ES-I3 (cell line): ENCODE results near the gene TBC1D2.
"Not testable (repeated sequence)": the region's sequence is repeated elsewhere in the genome, so short reads cannot be mapped to it uniquely, and the experiment has no call there.

ENCODE experiments used
- H3K36me3 ChIP-seq: 2 replicates; pipeline ENCODE4 v1.6.1; 2013; ENCODE audit warnings: mild to moderate bottlenecking, low read length, control low read depth, moderate library complexity; ENCODE audit not compliant: insufficient read depth
- H3K4me1 ChIP-seq: 2 replicates; pipeline ENCODE4 v1.6.1; 2013; ENCODE audit warnings: mild to moderate bottlenecking, control low read depth, low read length; ENCODE audit not compliant: insufficient read depth
- H3K9ac ChIP-seq: 2 replicates; pipeline ENCODE4 v1.6.1; 2013; ENCODE audit warnings: low read depth, mild to moderate bottlenecking, low read length, moderate library complexity
- H3K9me3 ChIP-seq: 2 replicates; pipeline ENCODE4 v1.6.1; 2013; ENCODE audit warnings: mild to moderate bottlenecking, low read length, moderate library complexity; ENCODE audit not compliant: control insufficient read depth, insufficient read depth

The TBC1D2 gene

DNA sequence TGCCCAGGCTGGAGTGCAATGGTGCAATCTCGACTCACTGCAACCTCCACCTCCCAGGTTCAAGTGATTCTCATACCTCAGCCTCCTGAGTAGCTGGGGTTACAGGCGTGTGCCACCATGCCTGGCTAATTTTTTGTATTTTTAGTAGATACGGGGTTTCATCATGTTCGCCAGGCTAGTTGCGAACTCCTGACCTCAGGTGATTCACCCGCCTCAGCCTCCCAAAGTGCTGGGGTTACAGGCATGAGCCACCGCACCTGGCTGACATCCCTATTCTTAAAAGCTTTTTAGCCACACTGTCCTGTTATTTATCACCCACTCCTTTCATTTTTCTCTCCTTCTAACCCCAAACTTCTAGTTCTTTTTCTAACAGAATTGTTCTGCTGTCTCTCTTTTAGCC, 27.7 kb upstream of the TBC1D2 start:
- H3K9me3 ChIP-seq, H3K9ac ChIP-seq: not testable (repeated sequence)

DNA sequence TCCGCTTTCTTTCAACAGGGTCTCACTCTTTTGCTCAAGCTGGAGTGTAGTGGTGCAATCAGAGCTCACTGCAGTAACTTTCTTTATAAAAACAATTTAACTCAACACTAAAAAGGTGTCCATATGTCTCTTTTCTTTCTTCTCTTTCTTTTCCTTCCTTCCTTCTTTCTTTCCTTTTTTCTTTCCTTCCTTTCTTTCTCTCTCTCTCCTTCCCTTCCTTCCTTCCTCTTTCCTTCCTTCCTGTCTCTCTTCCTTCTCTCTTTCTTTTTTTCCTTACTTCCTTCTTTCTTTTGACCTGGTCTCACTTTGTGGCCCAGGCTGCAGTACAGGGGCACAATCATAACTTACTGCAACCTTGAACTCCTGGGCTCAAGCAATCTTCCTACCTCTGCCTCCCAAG, 25.8 kb upstream of the TBC1D2 start:
- Histone ChIP-seq H3K4me1 (no peaks in the 10 kb centered on the region), H3K9ac (no peak overlapping the region), H3K9me3 (no peaks in the 10 kb centered on the region), H3K36me3 (no peaks in the 10 kb centered on the region)

More for the DNA sequence above, 27.7 kb upstream of the TBC1D2 start:
- H3K4me1 ChIP-seq, H3K36me3 ChIP-seq: not testable (repeated sequence)

DNA sequence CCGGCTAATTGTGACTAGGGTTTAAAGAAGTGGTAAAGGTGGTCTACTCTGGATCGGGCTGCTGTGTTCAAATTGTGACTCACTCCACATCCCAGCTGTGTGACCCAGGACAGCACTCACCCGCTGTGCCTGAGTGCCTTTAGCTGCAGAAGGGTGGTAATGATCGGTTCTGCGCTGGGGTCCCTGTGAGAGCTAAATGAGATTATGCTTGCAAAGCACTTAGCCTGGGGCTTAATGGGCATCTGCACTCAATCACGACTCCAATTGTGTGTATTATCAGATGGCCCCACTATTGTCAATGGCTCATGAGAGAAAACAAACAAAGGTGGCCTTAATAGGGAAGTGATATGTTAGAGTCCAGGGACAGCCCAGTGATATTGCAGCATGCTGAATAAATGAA, 25.1 kb upstream of the TBC1D2 start:
- Histone ChIP-seq H3K4me1 (no peaks in the 10 kb centered on the region), H3K36me3 (no peaks in the 10 kb centered on the region), H3K9ac (no peak overlapping the region), H3K9me3 (no peaks in the 10 kb centered on the region)

DNA sequence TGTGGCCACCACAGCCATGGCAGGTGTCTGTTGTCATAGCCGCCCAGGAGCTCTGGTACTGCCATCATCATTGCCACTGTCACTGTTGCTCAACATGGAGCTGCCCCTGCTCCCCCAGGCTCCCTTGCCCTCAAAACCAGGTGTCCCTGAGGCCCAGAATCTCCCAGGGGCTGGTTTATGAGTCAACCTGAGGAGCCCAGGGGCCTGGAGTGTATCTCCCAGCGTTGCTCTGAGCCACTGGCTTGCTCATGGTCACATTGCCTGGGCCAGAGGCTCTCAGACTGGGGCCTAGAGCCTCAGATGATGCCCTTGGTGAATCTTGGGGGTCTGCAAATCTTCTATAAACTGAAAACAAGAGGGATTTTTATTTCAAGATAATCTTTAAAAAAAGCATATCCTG, 24.7 kb upstream of the TBC1D2 start:
- Histone ChIP-seq H3K36me3 (no peaks in the 10 kb centered on the region), H3K4me1 (no peaks in the 10 kb centered on the region), H3K9me3 (no peaks in the 10 kb centered on the region), H3K9ac (no peak overlapping the region)

DNA sequence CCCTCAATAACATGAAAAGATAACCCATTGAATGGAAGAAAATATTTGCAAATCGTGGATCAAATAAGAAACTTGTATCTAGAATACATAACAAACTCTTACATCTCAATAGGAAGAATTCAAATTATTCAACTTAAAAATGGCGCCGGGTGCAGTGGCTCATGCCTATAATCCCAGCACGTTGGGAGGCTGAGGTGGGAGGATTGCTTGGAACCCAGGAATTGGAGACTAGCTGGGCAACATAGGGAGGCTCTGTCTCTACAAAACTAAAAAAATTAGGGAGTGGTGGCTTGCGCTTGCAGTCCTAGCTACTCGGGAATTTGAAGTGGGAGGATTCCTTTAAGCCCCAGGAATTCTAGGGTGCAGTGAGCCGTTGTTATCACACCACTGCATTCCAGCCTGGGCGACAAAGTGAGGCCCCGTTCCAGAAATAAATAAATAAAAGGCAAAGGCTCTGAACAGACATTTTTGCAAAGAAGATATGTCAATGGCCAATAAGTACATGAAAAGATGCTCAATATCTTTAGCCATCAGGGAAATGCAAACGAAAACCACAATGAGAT, 21.5 kb upstream of the TBC1D2 start:
- no peak overlapping the region for H3K9ac ChIP-seq
- H3K9me3 ChIP-seq, result no peaks in the 10 kb centered on the region
- peaks cover 9% of the 10 kb centered on the region; the same call in 1 of the 2 replicates for H3K4me1 ChIP-seq
- H3K36me3 ChIP-seq, result no peaks in the 10 kb centered on the region

DNA sequence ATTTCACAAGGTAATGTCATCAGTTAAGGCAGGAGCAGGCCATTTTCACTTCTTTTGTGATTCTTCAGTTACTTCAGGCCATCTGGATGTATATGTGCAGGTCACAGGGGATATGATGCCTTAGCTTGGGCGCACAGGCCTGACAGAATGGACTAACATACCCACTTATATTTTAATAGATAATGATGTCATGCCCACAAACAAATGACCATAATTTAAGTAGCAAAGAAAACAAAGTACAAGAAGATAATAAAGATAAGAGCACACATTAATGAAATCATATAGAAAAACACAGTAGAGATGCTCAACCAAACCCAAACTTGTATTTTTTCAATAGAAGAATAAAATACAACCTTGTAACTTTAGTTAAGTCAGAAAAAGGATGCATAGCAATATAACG, 19.7 kb upstream of the TBC1D2 start:
- H3K4me1 ChIP-seq, result peaks cover 17% of the 10 kb centered on the region; the same call in 1 of the 2 replicates
- no peaks in the 10 kb centered on the region for H3K9me3 ChIP-seq
- no peak overlapping the region for H3K9ac ChIP-seq
- H3K36me3 ChIP-seq, result no peaks in the 10 kb centered on the region

DNA sequence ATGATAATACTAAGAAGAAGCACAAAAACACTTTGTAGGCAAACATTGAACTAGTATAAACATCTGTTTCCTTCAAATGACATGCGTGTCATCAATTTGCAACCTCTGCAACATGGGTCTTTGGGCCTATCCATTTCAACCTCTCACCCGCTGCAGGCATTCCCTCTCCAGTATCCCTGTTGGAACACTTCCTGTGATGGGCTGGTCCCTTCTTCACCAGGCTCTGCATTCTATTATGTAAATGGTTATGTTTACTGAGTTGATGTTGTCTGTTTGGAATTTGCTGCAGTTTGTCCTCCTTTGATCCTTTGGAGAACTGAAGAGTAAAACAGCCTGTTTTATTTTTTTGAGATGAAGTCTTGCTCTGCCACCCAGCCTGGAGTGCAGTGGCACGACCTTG, 16.6 kb upstream of the TBC1D2 start:
- Histone ChIP-seq H3K9me3 (no peaks in the 10 kb centered on the region), H3K4me1 (peaks cover 17% of the 10 kb centered on the region; the same call in 1 of the 2 replicates), H3K36me3 (no peaks in the 10 kb centered on the region)

DNA sequence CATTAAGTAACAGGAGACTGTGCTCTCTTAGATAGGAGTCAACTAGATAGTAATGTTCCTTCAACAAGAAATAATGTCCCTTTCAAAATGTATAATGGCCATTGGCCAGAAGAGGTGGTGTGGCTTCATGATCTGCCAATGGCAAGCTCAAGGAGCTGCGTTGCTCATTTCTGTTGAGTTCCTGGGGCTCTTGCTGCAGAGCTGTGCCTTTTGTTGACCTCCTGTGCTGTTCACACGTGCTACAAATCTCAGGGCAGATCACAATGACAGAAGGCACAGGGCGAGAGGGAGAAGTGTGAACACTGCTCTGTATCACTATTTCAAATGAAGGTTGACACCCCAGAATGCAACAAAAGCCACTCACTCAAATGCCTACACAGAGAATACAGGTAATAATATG, 16.0 kb upstream of the TBC1D2 start:
- no peaks in the 10 kb centered on the region for H3K36me3 ChIP-seq
- peaks cover 17% of the 10 kb centered on the region; the same call in 1 of the 2 replicates for H3K4me1 ChIP-seq
- H3K9ac ChIP-seq, result no peak overlapping the region
- H3K9me3 ChIP-seq, result no peaks in the 10 kb centered on the region

More for the DNA sequence above, 16.6 kb upstream of the TBC1D2 start:
- no peak overlapping the region for H3K9ac ChIP-seq

DNA sequence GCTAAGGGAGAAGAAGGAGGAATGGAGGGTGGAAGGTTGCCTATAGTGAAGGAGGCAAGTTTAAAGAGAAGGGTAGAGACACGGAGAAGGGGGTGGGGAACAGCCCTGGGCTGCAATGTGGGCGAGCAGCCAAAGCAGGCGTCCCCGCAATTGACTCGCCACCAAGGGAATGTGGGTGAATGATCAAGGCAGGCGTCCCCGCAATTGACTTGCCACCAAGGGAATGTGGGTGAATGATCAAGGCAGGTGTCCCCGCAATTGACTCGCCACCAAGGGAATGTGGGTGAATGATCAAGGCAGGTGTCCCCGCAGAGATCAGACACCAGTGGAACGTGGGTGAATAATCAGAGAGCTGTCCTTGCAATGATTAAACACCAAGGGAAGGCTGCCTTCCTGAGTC, 14.8 kb upstream of the TBC1D2 start:
- H3K36me3 ChIP-seq, H3K9ac ChIP-seq, H3K9me3 ChIP-seq: not testable (repeated sequence)
- H3K4me1 ChIP-seq, result peaks cover 17% of the 10 kb centered on the region

DNA sequence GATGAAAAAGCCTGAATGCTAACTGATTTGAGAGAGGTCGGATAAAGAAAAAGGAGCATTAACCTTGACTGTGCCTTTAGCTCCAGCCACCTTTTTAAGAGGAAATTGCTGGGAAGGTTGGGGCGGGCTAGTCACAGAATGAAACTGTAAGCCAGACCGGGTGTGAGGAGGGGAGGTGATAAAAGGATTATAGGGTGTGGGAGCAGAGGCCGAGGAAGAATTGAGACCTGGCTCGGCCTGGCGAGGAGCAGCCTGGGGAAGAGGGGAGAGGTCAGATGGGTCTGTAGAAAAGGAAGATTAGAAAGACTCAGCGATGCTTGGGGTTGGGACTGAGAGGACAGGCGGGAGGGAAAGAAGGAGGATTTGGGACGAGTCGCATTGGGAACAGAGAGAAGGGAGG, 14.2 kb upstream of the TBC1D2 start:
- H3K9me3 ChIP-seq, H3K9ac ChIP-seq, H3K36me3 ChIP-seq: not testable (repeated sequence)
- H3K4me1 ChIP-seq, result peaks cover 21% of the 10 kb centered on the region

DNA sequence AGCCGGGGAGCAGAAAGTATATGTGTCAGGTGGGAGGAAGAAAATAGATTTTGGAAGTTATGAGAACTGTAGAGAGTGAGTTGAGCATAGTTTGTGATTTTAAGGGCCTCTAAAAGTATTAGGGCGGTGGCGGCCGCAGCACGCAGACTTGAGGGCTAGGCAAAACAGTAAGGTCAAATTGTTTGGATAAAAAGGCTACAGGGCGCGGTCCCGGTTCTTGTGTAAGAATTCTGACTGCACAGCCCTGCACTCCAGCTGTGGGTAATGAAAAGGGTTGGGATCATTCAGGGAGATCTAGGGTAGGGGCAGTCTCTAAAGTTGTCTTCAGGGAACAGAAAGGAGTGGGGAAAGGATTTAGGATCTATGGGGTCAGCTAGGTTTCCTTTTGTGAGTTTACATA, 12.1 kb upstream of the TBC1D2 start:
- H3K4me1 ChIP-seq, result peaks cover 27% of the 10 kb centered on the region
- not testable (repeated sequence) for H3K36me3 ChIP-seq, H3K9me3 ChIP-seq, H3K9ac ChIP-seq

DNA sequence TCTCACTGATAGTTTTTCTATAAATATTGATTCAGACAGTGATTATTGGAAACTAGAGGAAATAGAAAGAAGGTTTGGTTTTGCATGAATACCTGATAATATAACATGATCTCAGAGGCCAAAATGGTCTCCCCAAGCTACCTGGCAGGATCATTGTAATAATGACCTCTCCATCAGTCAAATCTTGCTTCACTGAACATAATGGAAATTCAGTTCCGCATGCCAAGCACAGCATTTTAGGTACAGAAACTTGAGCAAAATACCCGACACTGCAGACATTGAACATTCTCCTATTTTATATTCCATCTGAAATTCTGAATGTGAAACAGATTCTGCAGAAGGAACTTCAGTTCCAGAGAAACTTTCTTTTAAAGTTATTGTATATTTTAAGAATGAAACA, 9.1 kb upstream of the TBC1D2 start:
- Histone ChIP-seq H3K9me3 (no peaks in the 10 kb centered on the region), H3K4me1 (peaks cover 15% of the 10 kb centered on the region), H3K36me3 (no peaks in the 10 kb centered on the region), H3K9ac (no peak overlapping the region)

DNA sequence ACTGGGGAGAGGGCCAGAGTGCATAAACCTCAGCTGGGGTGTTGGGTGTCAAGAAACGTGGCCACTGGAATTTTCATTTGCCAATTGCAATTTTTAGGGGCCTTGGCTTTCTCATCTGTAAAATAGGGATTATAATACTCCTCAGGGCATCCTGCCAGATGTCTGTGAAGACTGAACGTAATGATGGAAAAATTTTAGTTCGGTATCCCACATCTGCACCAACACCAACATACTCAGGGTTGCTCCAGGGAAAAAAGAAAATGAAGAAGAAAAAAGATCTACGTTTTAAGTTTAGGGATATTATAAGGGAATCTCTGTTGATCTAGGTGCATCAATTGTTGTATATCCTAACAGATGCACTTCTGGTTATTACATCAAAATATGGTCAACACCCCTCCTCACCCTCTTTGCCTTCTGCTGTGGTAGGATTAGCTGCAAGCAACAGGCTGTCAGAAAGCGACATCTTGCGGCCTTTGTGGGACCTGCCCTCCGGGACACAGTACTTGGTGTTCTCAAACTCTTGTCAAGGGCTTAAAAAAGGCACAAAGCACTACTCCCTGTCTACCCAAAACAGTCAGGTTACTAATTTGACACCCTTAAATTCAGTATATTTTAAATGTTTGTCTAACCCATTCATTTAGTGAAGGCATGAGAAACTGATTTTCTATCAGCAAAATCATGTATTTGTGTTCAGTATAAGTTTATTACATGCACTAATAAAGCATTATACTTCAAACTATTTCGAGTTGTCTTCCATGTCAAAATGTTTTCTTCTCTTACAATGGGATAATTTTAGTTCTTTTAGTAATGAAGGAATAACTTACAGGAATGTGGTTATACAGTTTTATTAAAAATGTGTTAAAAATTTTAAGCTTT, 8.3 kb upstream of the TBC1D2 start:
- Histone ChIP-seq H3K36me3 (no peaks in the 10 kb centered on the region), H3K9ac (no peak overlapping the region), H3K4me1 (peaks cover 15% of the 10 kb centered on the region), H3K9me3 (no peaks in the 10 kb centered on the region)

DNA sequence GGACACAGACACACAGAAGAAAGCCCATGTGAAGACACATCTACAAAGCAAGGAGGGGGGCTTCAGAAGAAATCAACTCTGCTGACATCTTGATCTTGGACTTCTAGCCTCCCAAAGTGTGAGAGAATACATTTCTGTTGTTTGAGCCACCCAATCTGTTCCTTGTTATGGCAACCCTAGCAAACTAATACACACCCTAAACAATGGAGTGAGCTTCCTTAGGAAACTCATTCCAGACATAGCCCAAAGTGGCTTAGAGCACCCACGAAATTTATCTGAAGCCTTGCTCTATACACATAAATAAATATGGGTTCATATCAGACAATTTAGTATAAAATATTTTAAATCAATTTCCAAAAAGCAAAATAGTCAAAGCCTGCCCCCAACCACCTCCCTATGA, 7.6 kb upstream of the TBC1D2 start:
- Histone ChIP-seq H3K36me3 (no peaks in the 10 kb centered on the region), H3K4me1 (peaks cover 15% of the 10 kb centered on the region), H3K9ac (no peak overlapping the region), H3K9me3 (no peaks in the 10 kb centered on the region)

DNA sequence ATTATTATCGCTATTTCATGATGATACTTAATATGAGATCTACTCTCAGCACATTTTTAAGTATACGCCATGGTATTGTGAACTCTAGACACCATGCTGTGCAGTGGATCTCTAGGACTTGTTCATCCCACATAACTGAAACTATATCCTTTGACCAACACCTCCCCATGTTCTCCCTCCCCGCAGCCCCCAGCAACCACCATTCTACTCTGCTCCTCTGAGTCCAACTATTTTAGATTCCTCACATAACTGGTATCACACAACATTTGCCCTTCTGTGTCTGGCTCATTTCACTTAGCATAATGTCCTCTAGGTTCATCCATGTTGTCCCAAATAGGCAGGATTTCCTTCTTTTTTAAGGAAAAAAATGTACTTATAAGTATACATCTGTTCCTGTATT, 6.6 kb upstream of the TBC1D2 start:
- no peaks in the 10 kb centered on the region for H3K9me3 ChIP-seq
- no peak overlapping the region for H3K9ac ChIP-seq
- H3K36me3 ChIP-seq, result no peaks in the 10 kb centered on the region
- H3K4me1 ChIP-seq, result peaks cover 15% of the 10 kb centered on the region
